Esophagus mucosa (tissue), 1 donor: ENCODE data around the gene CCR5. TPM values are rescaled to one million over a fixed set of nuclear protein-coding genes. Genes with fewer than 3 reads are reported as not detected.

Source experiments
- ATAC-seq: fragments of 200-7000 bp; cut with Tn5 transposase; one replicate; pipeline ENCODE4 v1.9.1; 2020
- total RNA-seq: library from RNA; stranded (reverse); gene quantifications from one replicate; pipeline ENCODE4 v1.2.4, GENCODE V29; 2023
- donor health status: DM: yes; HTN: yes; CAD: no.

The CCR5 gene
- total RNA-seq, 1 donor from 2014 or later, result 0.28 TPM

DNA sequence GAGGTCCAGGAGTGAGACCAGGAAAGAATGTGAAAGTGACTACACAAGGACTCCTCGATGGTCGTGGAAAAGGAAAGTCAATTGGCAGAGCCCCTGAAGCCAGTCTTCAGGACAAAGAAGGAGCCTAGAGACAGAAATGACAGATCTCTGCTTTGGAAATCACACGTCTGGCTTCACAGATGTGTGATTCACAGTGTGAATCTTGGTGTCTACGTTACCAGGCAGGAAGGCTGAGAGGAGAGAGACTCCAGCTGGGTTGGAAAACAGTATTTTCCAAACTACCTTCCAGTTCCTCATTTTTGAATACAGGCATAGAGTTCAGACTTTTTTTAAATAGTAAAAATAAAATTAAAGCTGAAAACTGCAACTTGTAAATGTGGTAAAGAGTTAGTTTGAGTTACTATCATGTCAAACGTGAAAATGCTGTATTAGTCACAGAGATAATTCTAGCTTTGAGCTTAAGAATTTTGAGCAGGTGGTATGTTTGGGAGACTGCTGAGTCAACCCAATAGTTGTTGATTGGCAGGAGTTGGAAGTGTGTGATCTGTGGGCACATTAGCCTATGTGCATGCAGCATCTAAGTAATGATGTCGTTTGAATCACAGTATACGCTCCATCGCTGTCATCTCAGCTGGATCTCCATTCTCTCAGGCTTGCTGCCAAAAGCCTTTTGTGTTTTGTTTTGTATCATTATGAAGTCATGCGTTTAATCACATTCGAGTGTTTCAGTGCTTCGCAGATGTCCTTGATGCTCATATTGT, 10.8 kb upstream of the CCR5 start:
- ATAC-seq, result no peak

DNA sequence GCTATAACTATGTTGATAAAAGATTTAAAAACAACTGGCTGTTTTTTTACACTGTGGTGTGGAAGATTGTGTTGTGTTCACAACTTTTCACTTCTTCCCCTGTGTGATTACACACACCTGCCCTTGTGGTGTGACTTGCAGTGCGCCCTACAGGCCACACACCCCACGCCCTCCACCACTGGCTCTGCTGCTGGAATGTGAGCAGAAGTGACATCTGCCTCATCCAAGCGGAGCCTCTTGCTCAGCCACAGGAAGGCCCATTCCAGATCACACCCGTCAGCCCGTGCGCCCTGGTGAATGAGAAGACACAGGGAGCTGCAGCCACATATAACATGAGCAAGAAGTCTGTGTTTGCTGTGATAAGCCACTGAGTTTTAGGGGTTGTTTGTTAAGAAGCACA, 9.8 kb upstream of the CCR5 start:
- no peak for ATAC-seq

DNA sequence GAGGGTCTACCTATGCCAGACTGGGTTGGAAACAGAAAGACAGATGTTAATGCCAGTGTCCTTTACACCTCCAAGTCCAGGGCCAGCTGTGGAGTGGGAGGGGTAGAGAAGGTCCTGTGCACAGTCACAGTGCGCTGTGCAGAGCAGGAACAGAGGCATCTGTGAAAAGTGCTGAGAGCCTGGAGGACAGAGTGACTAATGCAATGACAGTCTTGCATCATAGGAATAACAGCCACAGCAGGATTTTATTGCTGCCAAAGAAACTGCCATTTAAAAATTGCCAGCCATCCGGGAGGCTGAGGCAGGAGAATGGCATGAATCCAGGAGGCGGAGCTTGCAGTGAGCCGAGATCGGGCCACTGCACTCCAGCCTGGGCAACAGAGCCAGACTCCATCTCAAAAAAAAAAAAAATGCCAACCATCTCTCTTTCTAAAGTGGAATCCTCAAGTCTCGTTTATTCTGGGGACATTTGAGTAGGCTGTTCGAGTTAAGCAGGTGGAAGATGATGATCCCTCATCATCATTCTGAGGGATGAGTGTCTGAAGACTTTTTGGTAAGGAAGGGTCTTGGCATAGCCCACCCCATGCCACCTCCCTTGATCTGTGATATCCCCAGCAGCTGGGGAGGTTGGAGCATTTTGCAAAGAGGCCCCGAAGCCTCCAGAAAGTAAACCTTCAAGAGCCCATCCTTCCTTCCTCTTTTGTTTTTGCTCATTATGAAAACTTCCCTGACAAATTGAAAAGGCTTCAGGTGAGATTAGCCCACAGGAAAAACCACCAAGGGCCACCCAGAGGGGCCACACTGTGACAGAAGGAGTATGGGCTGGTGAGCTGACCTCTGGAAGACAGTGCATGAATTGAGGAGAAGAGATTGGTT, 9.1 kb upstream of the CCR5 start:
- ATAC-seq, result peak; percentile 87

DNA sequence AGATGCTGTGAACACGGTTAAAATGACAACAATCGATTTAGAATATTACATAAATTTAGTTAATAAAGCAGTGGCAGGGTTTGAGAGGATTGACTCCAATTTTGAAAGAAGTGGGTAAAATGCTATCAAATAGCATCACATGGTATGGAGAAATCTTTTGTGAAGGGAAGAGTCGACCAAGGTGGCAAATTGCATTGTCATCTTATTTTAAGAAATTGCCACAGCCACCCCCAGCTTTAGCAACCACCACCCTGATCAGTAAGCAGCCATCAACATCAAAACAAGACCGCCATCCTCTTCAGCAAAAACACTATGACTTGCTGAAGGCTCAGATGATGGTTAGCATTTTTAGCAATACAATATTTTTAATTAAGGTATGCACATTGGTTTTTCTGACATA, 5.7 kb upstream of the CCR5 start:
- no peak for ATAC-seq

DNA sequence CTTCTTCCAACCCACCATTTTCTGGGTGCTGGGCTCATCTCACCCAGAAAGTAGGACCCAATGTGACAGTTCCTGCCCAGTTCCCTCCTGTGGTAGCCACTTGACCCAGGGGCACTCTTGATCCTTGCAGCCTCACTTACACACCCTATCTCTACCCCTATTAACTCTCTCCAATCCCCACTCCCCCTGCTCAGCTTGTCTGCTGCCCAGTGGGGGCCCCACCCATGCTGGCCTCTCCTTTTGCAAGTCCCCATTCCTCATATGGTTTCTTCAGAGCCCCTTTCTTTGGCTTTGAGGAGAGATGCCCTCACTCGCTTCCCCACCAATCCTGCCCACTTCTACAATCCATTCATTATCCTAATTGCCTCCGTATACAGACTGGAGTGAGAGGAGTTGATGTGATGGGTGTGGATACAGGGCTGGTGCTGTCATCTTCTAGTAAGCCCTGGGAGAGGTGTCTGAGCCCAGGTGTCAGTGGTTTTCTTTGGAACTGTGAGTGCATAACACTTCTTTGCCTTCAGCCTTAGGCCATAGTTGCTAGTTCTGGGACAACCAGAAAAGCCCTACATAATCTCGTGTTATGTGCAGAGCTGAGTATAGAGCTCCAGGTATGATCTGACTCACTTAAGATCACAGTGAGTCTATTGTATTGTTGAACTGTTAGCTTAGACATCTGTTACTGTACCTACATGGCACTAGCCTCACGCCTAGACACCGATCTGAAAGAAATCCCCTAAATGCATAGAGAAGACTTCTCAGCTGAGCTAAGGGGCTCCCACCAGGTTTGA, 4.8 kb upstream of the CCR5 start:
- ATAC-seq, result peak; percentile 68

DNA sequence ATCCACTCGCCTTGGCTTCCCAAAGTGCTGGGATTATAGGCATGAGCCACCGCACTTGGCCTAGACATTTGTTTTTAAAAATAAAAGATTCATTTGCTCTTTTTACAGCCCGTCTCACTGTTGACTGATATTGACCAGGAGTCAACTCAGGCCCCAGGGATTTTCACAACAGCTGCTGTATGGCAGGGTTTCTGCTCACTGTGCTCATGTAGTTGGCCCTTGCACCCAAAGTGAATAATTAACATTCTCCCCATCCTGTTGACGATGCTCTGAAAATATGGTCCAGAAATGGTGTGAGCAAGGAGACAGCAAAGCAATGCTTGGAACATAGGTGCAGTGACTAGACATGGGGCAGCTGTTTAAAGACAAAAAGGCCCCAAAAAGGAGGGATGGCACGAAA, 2.9 kb upstream of the CCR5 start:
- no peak for ATAC-seq

DNA sequence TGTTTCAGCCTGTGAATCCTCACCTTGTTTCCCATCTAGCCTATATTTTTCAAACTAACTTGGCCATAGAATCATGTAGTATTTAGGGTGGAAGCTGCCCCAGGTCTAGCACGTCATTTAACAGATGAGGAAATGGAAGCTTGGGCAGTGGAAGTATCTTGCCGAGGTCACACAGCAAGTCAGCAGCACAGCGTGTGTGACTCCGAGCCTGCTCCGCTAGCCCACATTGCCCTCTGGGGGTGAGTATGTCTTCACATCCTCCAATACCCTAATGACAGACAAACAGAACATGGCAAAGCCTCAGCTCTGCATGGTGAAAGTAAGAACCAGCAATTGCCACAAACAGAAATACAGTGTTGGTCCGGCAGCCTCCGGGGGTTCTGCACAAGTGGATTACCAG, 2.2 kb upstream of the CCR5 start:
- peak; percentile 61 for ATAC-seq

DNA sequence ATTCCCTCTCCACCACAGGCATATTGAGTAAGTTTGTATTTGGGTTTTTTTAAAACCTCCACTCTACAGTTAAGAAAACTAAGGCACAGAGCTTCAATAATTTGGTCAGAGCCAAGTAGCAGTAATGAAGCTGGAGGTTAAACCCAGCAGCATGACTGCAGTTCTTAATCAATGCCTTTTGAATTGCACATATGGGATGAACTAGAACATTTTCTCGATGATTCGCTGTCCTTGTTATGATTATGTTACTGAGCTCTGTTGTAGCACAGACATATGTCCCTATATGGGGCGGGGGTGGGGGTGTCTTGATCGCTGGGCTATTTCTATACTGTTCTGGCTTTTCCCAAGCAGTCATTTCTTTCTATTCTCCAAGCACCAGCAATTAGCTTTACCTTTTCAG, 1.6 kb upstream of the CCR5 start:
- no peak for ATAC-seq

DNA sequence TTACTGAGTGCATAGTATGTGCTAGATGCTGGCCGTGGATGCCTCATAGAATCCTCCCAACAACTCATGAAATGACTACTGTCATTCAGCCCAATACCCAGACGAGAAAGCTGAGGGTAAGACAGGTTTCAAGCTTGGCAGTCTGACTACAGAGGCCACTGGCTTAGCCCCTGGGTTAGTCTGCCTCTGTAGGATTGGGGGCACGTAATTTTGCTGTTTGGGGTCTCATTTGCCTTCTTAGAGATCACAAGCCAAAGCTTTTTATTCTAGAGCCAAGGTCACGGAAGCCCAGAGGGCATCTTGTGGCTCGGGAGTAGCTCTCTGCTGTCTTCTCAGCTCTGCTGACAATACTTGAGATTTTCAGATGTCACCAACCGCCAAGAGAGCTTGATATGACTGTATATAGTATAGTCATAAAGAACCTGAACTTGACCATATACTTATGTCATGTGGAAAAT, 1.0 kb upstream of the CCR5 start:
- no peak for ATAC-seq

DNA sequence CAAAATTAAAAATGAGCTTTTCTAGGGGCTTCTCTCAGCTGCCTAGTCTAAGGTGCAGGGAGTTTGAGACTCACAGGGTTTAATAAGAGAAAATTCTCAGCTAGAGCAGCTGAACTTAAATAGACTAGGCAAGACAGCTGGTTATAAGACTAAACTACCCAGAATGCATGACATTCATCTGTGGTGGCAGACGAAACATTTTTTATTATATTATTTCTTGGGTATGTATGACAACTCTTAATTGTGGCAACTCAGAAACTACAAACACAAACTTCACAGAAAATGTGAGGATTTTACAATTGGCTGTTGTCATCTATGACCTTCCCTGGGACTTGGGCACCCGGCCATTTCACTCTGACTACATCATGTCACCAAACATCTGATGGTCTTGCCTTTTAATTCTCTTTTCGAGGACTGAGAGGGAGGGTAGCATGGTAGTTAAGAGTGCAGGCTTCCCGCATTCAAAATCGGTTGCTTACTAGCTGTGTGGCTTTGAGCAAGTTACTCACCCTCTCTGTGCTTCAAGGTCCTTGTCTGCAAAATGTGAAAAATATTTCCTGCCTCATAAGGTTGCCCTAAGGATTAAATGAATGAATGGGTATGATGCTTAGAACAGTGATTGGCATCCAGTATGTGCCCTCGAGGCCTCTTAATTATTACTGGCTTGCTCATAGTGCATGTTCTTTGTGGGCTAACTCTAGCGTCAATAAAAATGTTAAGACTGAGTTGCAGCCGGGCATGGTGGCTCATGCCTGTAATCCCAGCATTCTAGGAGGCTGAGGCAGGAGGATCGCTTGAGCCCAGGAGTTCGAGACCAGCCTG, 984 bp downstream of the CCR5 start:
- no peak for ATAC-seq

DNA sequence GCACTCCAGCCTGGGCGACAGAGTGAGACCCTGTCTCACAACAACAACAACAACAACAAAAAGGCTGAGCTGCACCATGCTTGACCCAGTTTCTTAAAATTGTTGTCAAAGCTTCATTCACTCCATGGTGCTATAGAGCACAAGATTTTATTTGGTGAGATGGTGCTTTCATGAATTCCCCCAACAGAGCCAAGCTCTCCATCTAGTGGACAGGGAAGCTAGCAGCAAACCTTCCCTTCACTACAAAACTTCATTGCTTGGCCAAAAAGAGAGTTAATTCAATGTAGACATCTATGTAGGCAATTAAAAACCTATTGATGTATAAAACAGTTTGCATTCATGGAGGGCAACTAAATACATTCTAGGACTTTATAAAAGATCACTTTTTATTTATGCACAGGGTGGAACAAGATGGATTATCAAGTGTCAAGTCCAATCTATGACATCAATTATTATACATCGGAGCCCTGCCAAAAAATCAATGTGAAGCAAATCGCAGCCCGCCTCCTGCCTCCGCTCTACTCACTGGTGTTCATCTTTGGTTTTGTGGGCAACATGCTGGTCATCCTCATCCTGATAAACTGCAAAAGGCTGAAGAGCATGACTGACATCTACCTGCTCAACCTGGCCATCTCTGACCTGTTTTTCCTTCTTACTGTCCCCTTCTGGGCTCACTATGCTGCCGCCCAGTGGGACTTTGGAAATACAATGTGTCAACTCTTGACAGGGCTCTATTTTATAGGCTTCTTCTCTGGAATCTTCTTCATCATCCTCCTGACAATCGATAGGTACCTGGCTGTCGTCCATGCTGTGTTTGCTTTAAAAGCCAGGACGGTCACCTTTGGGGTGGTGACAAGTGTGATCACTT, 2.0 kb downstream of the CCR5 start:
- ATAC-seq, result peak; percentile 59

DNA sequence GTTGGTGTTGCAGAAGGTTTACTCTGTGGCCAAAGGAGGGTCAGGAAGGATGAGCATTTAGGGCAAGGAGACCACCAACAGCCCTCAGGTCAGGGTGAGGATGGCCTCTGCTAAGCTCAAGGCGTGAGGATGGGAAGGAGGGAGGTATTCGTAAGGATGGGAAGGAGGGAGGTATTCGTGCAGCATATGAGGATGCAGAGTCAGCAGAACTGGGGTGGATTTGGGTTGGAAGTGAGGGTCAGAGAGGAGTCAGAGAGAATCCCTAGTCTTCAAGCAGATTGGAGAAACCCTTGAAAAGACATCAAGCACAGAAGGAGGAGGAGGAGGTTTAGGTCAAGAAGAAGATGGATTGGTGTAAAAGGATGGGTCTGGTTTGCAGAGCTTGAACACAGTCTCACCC, 4.0 kb downstream of the CCR5 start:
- ATAC-seq, result no peak

DNA sequence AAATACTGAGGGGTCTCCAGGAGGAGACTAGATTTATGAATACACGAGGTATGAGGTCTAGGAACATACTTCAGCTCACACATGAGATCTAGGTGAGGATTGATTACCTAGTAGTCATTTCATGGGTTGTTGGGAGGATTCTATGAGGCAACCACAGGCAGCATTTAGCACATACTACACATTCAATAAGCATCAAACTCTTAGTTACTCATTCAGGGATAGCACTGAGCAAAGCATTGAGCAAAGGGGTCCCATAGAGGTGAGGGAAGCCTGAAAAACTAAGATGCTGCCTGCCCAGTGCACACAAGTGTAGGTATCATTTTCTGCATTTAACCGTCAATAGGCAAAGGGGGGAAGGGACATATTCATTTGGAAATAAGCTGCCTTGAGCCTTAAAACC, 4.5 kb downstream of the CCR5 start:
- ATAC-seq, result no peak

DNA sequence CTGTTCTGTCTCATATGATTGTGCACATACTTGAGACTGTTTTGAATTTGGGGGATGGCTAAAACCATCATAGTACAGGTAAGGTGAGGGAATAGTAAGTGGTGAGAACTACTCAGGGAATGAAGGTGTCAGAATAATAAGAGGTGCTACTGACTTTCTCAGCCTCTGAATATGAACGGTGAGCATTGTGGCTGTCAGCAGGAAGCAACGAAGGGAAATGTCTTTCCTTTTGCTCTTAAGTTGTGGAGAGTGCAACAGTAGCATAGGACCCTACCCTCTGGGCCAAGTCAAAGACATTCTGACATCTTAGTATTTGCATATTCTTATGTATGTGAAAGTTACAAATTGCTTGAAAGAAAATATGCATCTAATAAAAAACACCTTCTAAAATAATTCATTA, 5.1 kb downstream of the CCR5 start:
- no peak for ATAC-seq

DNA sequence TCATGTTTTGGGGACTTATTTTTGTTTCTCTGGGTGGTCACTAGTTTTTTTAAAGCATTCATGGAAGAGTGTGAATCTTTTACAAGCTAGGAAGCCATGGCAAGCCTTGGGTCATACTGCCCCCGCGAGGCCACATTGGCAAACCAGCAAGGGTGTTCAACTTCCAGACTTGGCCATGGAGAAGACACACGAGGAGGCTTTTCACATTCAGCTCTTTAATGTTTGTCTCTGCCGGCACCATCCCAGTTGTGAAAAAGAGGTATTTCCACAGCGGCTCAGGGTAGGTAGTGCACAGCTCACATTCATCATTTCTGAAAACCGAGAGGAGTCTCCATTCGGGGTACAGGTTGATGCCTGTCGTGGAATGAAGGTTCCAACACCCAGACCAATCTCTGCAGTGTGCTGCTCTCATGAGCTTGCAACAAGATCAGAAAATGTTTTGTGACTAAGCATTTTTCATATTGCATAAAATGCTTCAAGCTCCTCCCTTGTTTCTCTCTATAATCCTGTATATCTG, 7.7 kb downstream of the CCR5 start:
- peak; percentile 51 for ATAC-seq

DNA sequence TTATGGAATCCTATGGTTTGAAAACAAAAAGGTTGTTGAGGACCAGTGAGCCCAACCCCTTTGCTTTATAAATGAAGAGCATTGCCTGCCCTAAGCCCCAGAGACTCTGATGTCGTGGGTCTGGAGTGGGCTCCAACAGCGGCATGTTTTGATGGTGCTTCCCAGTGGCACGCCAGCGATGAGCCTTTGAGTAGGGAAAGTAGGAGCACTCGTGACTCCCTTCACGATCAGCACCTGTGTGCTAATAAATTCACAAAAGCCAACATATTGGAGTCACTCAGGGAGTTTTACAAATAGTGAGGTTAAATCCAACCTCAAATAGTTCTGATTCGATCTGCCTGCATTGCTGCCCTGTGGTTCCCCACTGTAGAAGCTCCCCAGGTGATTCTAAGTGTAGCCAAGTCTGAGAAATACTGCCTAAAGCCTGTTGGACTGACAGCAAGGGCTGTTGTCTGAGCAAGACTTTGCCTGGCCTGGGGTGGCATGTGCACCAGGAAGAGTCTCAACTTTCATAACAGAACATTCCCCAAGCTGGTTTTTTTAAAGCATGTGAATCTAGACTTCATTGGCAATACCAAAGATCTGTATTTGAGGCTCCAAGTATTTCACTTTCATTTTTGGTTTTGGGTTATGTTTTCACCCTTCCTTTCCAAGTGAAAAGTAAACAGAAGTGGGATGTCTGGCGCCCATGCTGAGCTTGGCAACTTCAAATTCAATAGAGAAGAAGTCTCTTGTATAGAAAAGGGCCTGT, 9.9 kb downstream of the CCR5 start:
- peak; percentile 44 for ATAC-seq

DNA sequence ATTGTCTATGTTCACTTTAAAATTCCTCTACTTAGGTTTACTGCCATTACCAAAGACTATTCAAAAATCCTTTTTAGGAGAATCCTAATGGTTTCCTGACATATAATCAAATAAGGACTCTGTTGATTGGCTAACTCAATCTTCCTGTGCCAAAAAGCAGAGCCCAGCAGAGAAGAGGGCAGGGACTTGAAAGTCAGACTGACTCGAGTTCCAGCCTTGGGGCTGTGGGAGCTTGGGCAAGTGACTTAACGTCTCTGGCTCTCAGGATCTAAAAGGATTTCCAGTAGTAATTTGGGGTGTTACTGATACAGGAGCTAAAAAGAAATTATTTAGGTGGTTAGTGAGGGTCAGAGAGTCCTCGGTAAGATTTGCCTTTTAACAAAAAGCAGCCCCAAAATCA, 10.9 kb downstream of the CCR5 start:
- no peak for ATAC-seq

DNA sequence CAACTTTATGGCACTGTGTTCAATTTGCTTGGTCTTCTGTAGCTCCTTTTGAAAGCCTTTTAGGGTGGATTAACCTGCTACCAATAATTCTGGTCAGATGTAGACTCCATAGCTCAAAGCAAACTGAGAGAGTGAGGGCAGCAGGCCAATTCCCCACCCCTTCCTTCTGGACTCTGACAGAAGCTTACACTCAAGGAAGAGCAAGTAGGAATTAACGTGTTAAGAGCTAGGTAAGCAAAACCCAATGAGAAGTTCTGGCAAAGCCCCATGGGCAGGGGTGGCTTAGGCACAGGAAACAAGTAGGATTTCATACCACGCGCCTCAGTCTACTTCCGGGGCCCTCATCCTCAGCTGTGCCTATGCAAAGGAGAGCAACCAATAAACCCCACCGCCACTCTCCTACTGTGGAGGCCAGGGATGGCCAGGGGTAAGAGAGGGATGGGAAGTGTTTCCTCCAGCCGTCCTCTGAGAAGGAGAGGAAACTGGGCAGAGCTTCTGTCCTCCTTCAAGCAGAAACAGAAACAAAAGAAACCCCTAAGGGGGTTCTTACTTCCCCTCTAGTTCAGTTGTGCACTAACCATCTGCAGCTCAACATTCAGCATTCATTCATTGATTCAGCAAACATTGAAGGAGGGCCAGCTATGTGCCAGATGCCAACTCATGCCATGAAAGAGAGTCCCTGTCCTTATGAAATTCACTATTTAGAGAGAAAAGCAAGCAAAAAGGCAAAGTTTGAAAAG, 12.6 kb downstream of the CCR5 start:
- no peak for ATAC-seq

DNA sequence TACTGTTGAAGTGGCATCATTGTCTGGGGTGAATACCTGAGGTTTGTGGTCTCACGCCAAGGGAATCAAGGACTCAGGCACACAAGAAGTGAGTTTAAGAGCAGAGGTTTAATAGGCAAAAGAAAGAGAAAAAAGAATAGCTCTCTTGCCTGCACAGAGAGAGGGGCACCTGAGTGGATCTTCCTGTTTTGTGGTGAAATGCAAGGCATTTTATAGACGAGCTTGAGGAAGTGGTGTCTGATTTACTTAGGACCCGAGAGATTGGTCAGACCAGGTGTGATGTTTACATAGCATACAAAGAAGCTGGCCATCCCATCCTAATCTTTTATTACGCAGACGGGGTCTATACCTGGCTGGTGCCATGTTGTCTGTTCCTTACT, 13.2 kb downstream of the CCR5 start:
- no peak for ATAC-seq

DNA sequence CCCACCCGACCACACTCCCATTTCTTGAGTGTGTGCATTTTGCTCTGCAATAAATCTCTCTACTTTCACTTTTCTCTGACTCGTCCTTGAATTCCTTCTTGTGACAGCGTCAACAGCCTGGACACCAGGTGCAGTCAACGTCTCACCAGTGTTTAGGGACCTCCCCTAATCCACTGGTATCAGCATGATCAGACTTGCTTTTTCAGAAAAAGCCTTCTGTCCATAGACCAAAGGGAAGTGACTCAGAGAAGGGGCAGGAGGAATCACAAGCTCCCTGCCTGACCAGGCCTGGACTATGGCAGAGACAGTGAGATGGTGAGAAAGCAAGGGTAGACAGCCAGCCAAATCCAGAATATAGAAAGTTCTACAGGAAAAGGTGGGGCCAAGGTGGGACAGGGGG, 15.5 kb downstream of the CCR5 start:
- ATAC-seq, result peak; percentile 90
